H1 (cell line): Measurements from ENCODE around the gene DVL1. TPM values are rescaled to one million over a fixed set of nuclear protein-coding genes. Genes with fewer than 3 reads are reported as not detected.

Experiments used
- CTCF ChIA-PET: fragments of 300-600 bp; sonication (Branson Sonifier 250); formaldehyde crosslinking; loops from one replicate; lab custom pipeline; 2021; ENCODE audit not compliant: partially characterized antibody; lab: Charles Lee
- POLR2A ChIA-PET: fragments of 300-600 bp; sonication (Branson Sonifier 250); formaldehyde crosslinking; loops from one replicate; lab custom pipeline; 2021; ENCODE audit warnings: inconsistent platforms; ENCODE audit not compliant: partially characterized antibody; lab: Charles Lee
- DNase-seq, 2 experiments: peaks; one replicate each; pipeline versions ENCODE4 v3.0.0 to v3.0.0-alpha.2; 2010 to 2022; ENCODE audit warnings: low spot score in 2 of 2, low read depth in 1 of 2, mixed read lengths in 1 of 2
- FAIRE-seq: peaks from 2 replicates; lab custom pipeline; 2011; peaks lifted over from hg19 to GRCh38; lab: Jason Lieb, UNC
- H2AFZ ChIP-seq: 2 replicates; pipeline ENCODE4 v1.8.1; 2012; ENCODE audit warnings: low read length, inconsistent platforms
- H2AK5ac ChIP-seq: 2 replicates; pipeline ENCODE4 v1.6.1; 2013; ENCODE audit warnings: low read depth, low read length
- H2BK120ac ChIP-seq: replicated peaks from 2 replicates; pipeline ENCODE3; 2013; ENCODE audit warnings: low read depth, low read length, inconsistent platforms
- H2BK12ac ChIP-seq: 2 replicates; pipeline ENCODE4 v1.6.1; 2013; ENCODE audit warnings: low read depth, low read length
- H2BK15ac ChIP-seq: 2 replicates; pipeline ENCODE4 v1.6.1; 2013; ENCODE audit warnings: low read length
- H2BK20ac ChIP-seq: 2 replicates; pipeline ENCODE4 v1.6.1; 2013; ENCODE audit warnings: low read length
- H2BK5ac ChIP-seq: 2 replicates; pipeline ENCODE4 v1.6.1; 2013; ENCODE audit warnings: low read depth, low read length
- H3K14ac ChIP-seq: 2 replicates; pipeline ENCODE4 v1.6.1; 2013; ENCODE audit warnings: inconsistent platforms; ENCODE audit not compliant: insufficient read length
- H3K18ac ChIP-seq: 2 replicates; pipeline ENCODE4 v1.6.1; 2013; ENCODE audit warnings: low read length; ENCODE audit errors: extremely low read depth
- H3K23ac ChIP-seq: 2 replicates; pipeline ENCODE4 v1.6.1; 2013; ENCODE audit warnings: inconsistent platforms; ENCODE audit not compliant: insufficient read length
- H3K23me2 ChIP-seq: 2 replicates; pipeline ENCODE4 v1.6.1; 2013; ENCODE audit warnings: low read depth, low read length
- H3K27ac ChIP-seq: 2 replicates; pipeline ENCODE4 v1.6.1; 2011; ENCODE audit warnings: low read depth, low read length, inconsistent platforms
- H3K27me3 ChIP-seq, 4 experiments: replicated peaks in 1 of 4; 1 replicate in 1 of 4; 2 replicates in 3 of 4; pipeline versions ENCODE4 v1.6.1 to v1.8.1; 2011 to 2013; ENCODE audit warnings: low read length in 3 of 4, mild to moderate bottlenecking in 3 of 4, inconsistent platforms in 2 of 4, mixed read lengths in 2 of 4, moderate library complexity in 1 of 4; ENCODE audit not compliant: control insufficient read depth in 3 of 4, insufficient read depth in 3 of 4; ENCODE audit errors: extremely low read depth in 1 of 4
- H3K36me3 ChIP-seq, 4 experiments: 2 replicates each; pipeline versions ENCODE4 v1.6.1 to v1.8.1; 2011 to 2013; ENCODE audit warnings: mild to moderate bottlenecking in 4 of 4, low read length in 3 of 4, moderate library complexity in 2 of 4, control low read depth in 1 of 4, inconsistent platforms in 1 of 4; ENCODE audit not compliant: insufficient read depth in 4 of 4, control insufficient read depth in 2 of 4
- H3K4ac ChIP-seq: replicated peaks from 2 replicates; pipeline ENCODE3; 2013; ENCODE audit warnings: low read length, low read depth, mixed read lengths, inconsistent platforms; ENCODE audit not compliant: insufficient read length
- H3K4me1 ChIP-seq, 4 experiments: replicated peaks in 1 of 4; 1 replicate in 1 of 4; 2 replicates in 3 of 4; pipeline versions ENCODE4 v1.6.1 to v1.8.1; 2011 to 2013; ENCODE audit warnings: low read length in 3 of 4, inconsistent platforms in 2 of 4, mixed read lengths in 1 of 4; ENCODE audit not compliant: insufficient read depth in 4 of 4, control insufficient read depth in 3 of 4
- H3K4me2 ChIP-seq, 2 experiments: 2 replicates each; pipeline versions ENCODE4 v1.6.1 to v1.8.1; 2011 to 2013; ENCODE audit warnings: low read depth in 2 of 2, low read length in 2 of 2, control low read depth in 1 of 2, inconsistent platforms in 1 of 2, mild to moderate bottlenecking in 1 of 2; ENCODE audit not compliant: insufficient read depth in 1 of 2
- H3K4me3 ChIP-seq, 4 experiments: fragments of 200-600, 300-600 bp in 1 of 4; sonication (generic), shearing (Covaris generic), sonication (Bioruptor Twin) in 1 of 4; 2 replicates each; pipeline versions ENCODE4 v1.5.1 to v1.8.1; 2011 to 2016; ENCODE audit warnings: low read length in 4 of 4, low read depth in 3 of 4, control low read depth in 2 of 4, inconsistent platforms in 2 of 4, mild to moderate bottlenecking in 2 of 4, mixed read lengths in 1 of 4, moderate library complexity in 1 of 4; ENCODE audit not compliant: insufficient read depth in 2 of 4; ENCODE audit errors: extremely low read depth in 1 of 4
- H3K56ac ChIP-seq: replicated peaks from 2 replicates; pipeline ENCODE3; 2013; ENCODE audit warnings: low read depth, mild to moderate bottlenecking, mixed read lengths, low read length, inconsistent platforms; ENCODE audit not compliant: insufficient read length
- H3K79me1 ChIP-seq: 2 replicates; pipeline ENCODE4 v1.6.1; 2013; ENCODE audit warnings: low read depth, low read length, control low read depth
- H3K79me2 ChIP-seq, 2 experiments: 2 replicates each; pipeline versions ENCODE4 v1.6.1 to v1.8.1; 2012 to 2013; ENCODE audit warnings: low read length in 2 of 2, mild to moderate bottlenecking in 2 of 2, inconsistent platforms in 1 of 2; ENCODE audit not compliant: insufficient read depth in 2 of 2, control insufficient read depth in 1 of 2
- H3K9ac ChIP-seq, 4 experiments: replicated peaks in 1 of 4; 1 replicate in 1 of 4; 2 replicates in 3 of 4; pipeline versions ENCODE4 v1.6.1 to v1.8.1; 2011 to 2013; ENCODE audit warnings: low read depth in 3 of 4, low read length in 3 of 4, control low read depth in 2 of 4, mild to moderate bottlenecking in 2 of 4, moderate library complexity in 2 of 4, inconsistent platforms in 1 of 4; ENCODE audit errors: extremely low read depth in 1 of 4
- H3K9me3 ChIP-seq, 2 experiments: 2 replicates each; pipeline versions ENCODE4 v1.6.1 to v1.8.1; 2012 to 2013; ENCODE audit warnings: mild to moderate bottlenecking in 2 of 2, moderate library complexity in 2 of 2, control low read depth in 1 of 2, inconsistent platforms in 1 of 2, low read depth in 1 of 2, low read length in 1 of 2, mixed read lengths in 1 of 2; ENCODE audit not compliant: insufficient read depth in 2 of 2
- H4K20me1 ChIP-seq, 2 experiments: replicated peaks in 1 of 2; 2 replicates each; pipeline versions ENCODE3 to v1.8.1; 2011 to 2013; ENCODE audit warnings: inconsistent platforms in 2 of 2, low read length in 2 of 2, mild to moderate bottlenecking in 1 of 2; ENCODE audit not compliant: insufficient read depth in 2 of 2, control insufficient read depth in 1 of 2
- H4K5ac ChIP-seq: 2 replicates; pipeline ENCODE4 v1.6.1; 2013; ENCODE audit warnings: low read length, low read depth, mixed read lengths, inconsistent platforms; ENCODE audit not compliant: insufficient read length
- H4K8ac ChIP-seq: 2 replicates; pipeline ENCODE4 v1.8.0; 2013; ENCODE audit warnings: mild to moderate bottlenecking, moderate library complexity, low read length, inconsistent platforms; ENCODE audit not compliant: insufficient read depth; ENCODE audit errors: extremely low read depth
- H4K91ac ChIP-seq: replicated peaks from 2 replicates; pipeline ENCODE3; 2013; ENCODE audit warnings: low read length, mixed read lengths, inconsistent platforms; ENCODE audit not compliant: insufficient read length
- ATF2 ChIP-seq: IDR thresholded peaks from 2 replicates; pipeline ENCODE4 v1.6.1; 2012; ENCODE audit warnings: low read length, inconsistent platforms
- FOSL1 ChIP-seq: IDR thresholded peaks from 2 replicates; pipeline ENCODE4 v1.6.1; 2011; ENCODE audit warnings: mild to moderate bottlenecking, low read depth, low read length, moderate library complexity; ENCODE audit not compliant: insufficient read depth
- WGBS, 2 experiments: shearing (Covaris generic) in 1 of 2; methylation state at CpG; one replicate each; pipeline versions ENCODE4 v1.1.6 to v1.1.7; 2013 to 2015; ENCODE audit warnings: low lambda C conversion rate in 2 of 2, mixed read lengths in 2 of 2, inconsistent platforms in 1 of 2, low coverage in 1 of 2, missing lambda C conversion rate in 1 of 2; ENCODE audit not compliant: insufficient replicate concordance in 2 of 2, insufficient coverage in 1 of 2, insufficient read length in 1 of 2; ENCODE audit errors: extremely low coverage in 1 of 2, missing lambda C conversion rate in 1 of 2; 5-methylcytosine and 5-hydroxymethylcytosine counted together
- polyA plus RNA-seq, 7 experiments: library from polyadenylated mRNA; depleted of rRNA in 3 of 7; stranded (reverse) in 5 of 7; unstranded in 2 of 7; fragments of >200 nt in 5 of 7; fragments of 200-250 nt in 2 of 7; gene quantifications; 1 replicate in 5 of 7; 2 replicates in 1 of 7; 4 replicates in 1 of 7; pipeline versions ENCODE4 v1.2.1 to v1.2.3, GENCODE V29; 2011 to 2013; ENCODE audit warnings: missing spikeins in 2 of 7, mixed read lengths in 2 of 7
- total RNA-seq: library from RNA; stranded (reverse); fragmentation: NEBNext Ultra II Directional; extraction: Animal tissue kit (Norgen Biotek cat#: 25700); gene quantifications from 2 replicates; pipeline ENCODE4 v1.2.1, GENCODE V29; 2021

The DVL1 gene
- total and polyA plus RNA-seq, 2 of the 8 experiments (the other 6 are each of a cell fraction or from before 2014, with no cell fraction given): 39.4 to 58.9 TPM

DNA sequence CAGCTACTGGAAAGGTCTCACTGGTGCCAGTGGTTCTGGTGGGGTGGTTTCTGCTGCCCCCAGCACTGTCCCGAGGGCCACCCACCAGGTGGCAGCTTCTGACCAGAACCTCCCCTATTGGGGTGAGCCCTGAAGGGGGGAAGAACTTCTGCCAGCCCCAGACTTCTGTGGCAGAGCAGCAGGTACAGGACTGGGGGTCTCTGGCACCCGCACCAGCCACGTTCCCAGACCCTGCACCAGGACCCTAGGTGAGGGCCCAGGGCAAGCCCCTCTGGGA, 39.2 kb downstream of the DVL1 start:
- H2BK15ac ChIP-seq: no peak overlapping the region
- DNase-seq (no peak), FAIRE-seq (no peak)
- H3K9ac ChIP-seq: no peak overlapping the region; a peak in 1 of 7 replicates
- no peak overlapping the region for H4K91ac ChIP-seq
- peak overlapping the region in 1 of 4 experiments; percentile 98; a peak in 2 of 8 replicates for H3K4me3 ChIP-seq
- H3K23ac ChIP-seq: no peak overlapping the region
- peak overlapping the region; percentile 66 to 78; a peak in 3 of 4 replicates for H3K4me2 ChIP-seq
- peaks cover 5 to 29% of the 10 kb centered on the region in 2 experiments for H4K20me1 ChIP-seq
- H2BK12ac ChIP-seq: no peak overlapping the region
- H3K4ac ChIP-seq: no peak overlapping the region
- no peak overlapping the region for H2BK120ac ChIP-seq
- ChIA-PET CTCF (interaction anchor here (0.8 to 1.6 kb wide), 8 partner anchors 9 to 95 kb away, joined by 3 to 8 read pairs (median 3); no protein-coding TSS in a partner anchor), POLR2A (interaction anchor here (0.8 to 10.1 kb wide), 15 partner anchors 8 to 255 kb away, joined by 3 to 134 read pairs (median 4); partner anchors contain the start of genes CCNL2 and TAS1R3)
- H2AK5ac ChIP-seq: no peak overlapping the region
- H4K5ac ChIP-seq: no peak overlapping the region
- H3K56ac ChIP-seq: no peak overlapping the region
- H2BK20ac ChIP-seq: no peak overlapping the region
- peaks cover 21% of the 10 kb centered on the region; the same call in 1 of the 2 replicates for H3K23me2 ChIP-seq
- TF ChIP-seq FOSL1: no peak
- TF ChIP-seq ATF2: peak; percentile 58; the same call in 1 of the 2 replicates
- TF ChIP-seq, all 59 proteins: peak for 1
- Histone ChIP-seq H4K8ac (peak overlapping the region; percentile 57; the same call in 1 of the 2 replicates), H3K9me3 (no peaks in the 10 kb centered on the region), H3K18ac (no peak overlapping the region), H2AFZ (no peak overlapping the region), H2BK5ac (no peak overlapping the region), H3K4me1 (peaks cover 0 to 36% (median 23%) of the 10 kb centered on the region in 4 experiments; a peak in 6 of 7 replicates), H3K36me3 (peaks cover 17 to 42% (median 36%) of the 10 kb centered on the region in 4 experiments), H3K79me1 (peaks cover 4% of the 10 kb centered on the region), H3K79me2 (peaks cover 0 to 6% of the 10 kb centered on the region in 2 experiments; a peak in 1 of 4 replicates), H3K14ac (no peak overlapping the region), H3K27me3 (peaks cover 0 to 4% (median 1%) of the 10 kb centered on the region in 4 experiments; a peak in 1 of 7 replicates), H3K27ac (no peak overlapping the region)
- 89% methylated on average over 3 of the region's 3 CpGs; no CpG with 5 or more reads in 1 of the 2 experiments for WGBS, 2 experiments
